PC-3 (cell line): ENCODE measurements around the gene ACER3. TPM values are rescaled to one million over a fixed set of nuclear protein-coding genes. Genes with fewer than 3 reads are reported as not detected.

Source experiments
- ATAC-seq: fragments of 200-7000 bp; cut with Tn5 transposase; 2 replicates; pipeline ENCODE4 v1.9.1; 2020; ENCODE audit warnings: mild to moderate bottlenecking, moderate library complexity
- BruUV-seq: library from RNA; stranded (reverse); fragments of 400-500 nt; replicated peaks from 2 replicates; lab custom pipeline; 2021; lab: Mats Ljungman, UMichigan
- CTCF ChIA-PET: fragments of 300-600 bp; sonication (Branson Sonifier 250); formaldehyde crosslinking; loops from one replicate; lab custom pipeline; 2022; ENCODE audit warnings: antibody characterized with exemption; lab: Charles Lee
- POLR2A ChIA-PET: fragments of 300-600 bp; sonication (Branson Sonifier 250); formaldehyde crosslinking; loops from one replicate; lab custom pipeline; 2022; ENCODE audit warnings: antibody characterized with exemption; ENCODE audit not compliant: unreplicated experiment; lab: Charles Lee
- DNase-seq: peaks from one replicate; pipeline ENCODE4 v3.0.0-alpha.2; 2015
- H2AFZ ChIP-seq: fragments of 300-600 bp; sonication (generic); 2 replicates; pipeline ENCODE4 v1.6.0; 2016; ENCODE audit warnings: antibody characterized with exemption, low read length
- H3F3A ChIP-seq: fragments of 300-600 bp; sonication (generic); one replicate; pipeline ENCODE4 v1.6.0; 2017; ENCODE audit warnings: antibody characterized with exemption, low read length, control low read depth, mild to moderate bottlenecking; ENCODE audit not compliant: unreplicated experiment
- H3K27ac ChIP-seq: fragments of 300-600 bp; sonication (generic); 2 replicates; pipeline ENCODE4 v1.5.1; 2016; ENCODE audit warnings: mild to moderate bottlenecking, low read length
- H3K27me3 ChIP-seq: fragments of 300-600 bp; sonication (generic); 2 replicates; pipeline ENCODE4 v1.6.1; 2016; ENCODE audit warnings: low read length, mixed read lengths
- H3K36me3 ChIP-seq: fragments of 300-600 bp; sonication (generic); 2 replicates; pipeline ENCODE4 v1.6.1; 2016; ENCODE audit warnings: low read depth, mixed run types, low read length, mixed read lengths
- H3K4me1 ChIP-seq: fragments of 300-600 bp; sonication (generic); 2 replicates; pipeline ENCODE4 v1.5.1; 2016; ENCODE audit warnings: low read length; ENCODE audit not compliant: insufficient read depth
- H3K4me2 ChIP-seq: fragments of 300-600 bp; sonication (generic); 2 replicates; pipeline ENCODE4 v1.6.0; 2016; ENCODE audit warnings: low read length
- H3K4me3 ChIP-seq: fragments of 300-600 bp; sonication (generic); 2 replicates; pipeline ENCODE4 v1.5.1; 2016; ENCODE audit warnings: mild to moderate bottlenecking, low read length, mixed read lengths
- H3K79me2 ChIP-seq: fragments of 300-600 bp; sonication (generic); 2 replicates; pipeline ENCODE4 v1.6.1; 2017; ENCODE audit warnings: low read length, mixed read lengths
- H3K9ac ChIP-seq: fragments of 300-600 bp; sonication (generic); 2 replicates; pipeline ENCODE4 v1.6.0; 2016; ENCODE audit warnings: mild to moderate bottlenecking, low read length
- H3K9me2 ChIP-seq: fragments of 300-600 bp; sonication (generic); replicated peaks from 2 replicates; pipeline ENCODE4 v1.6.1; 2016; ENCODE audit warnings: mixed run types, low read length, mixed read lengths
- H3K9me3 ChIP-seq: fragments of 300-600 bp; sonication (generic); 2 replicates; pipeline ENCODE4 v1.6.1; 2016; ENCODE audit warnings: low read length, mixed read lengths
- H4K20me1 ChIP-seq: fragments of 300-600 bp; sonication (generic); 2 replicates; pipeline ENCODE4 v1.6.1; 2016; ENCODE audit warnings: low read length, mixed read lengths
- CTCF ChIP-seq: fragments of 300-600 bp; sonication (generic); conservative IDR thresholded peaks from 2 replicates; pipeline ENCODE4 v1.5.1; 2017; ENCODE audit warnings: antibody characterized with exemption, low read depth, mild to moderate bottlenecking, low read length
- EZH2 ChIP-seq: fragments of 300-600 bp; sonication (generic); IDR thresholded peaks from one replicate; pipeline ENCODE4 v1.6.1; 2017; ENCODE audit warnings: antibody characterized with exemption, mild to moderate bottlenecking, low read length; ENCODE audit not compliant: unreplicated experiment
- EZH2phosphoT487 ChIP-seq: fragments of 300-600 bp; sonication (generic); IDR thresholded peaks from 2 replicates; pipeline ENCODE4 v1.6.1; 2018; ENCODE audit warnings: mild to moderate bottlenecking, antibody characterized with exemption, low read length, borderline replicate concordance
- intact Hi-C: fragments of 100-400 bp; cut with micrococcal nuclease; formaldehyde crosslinking; loops from 2 replicates; pipeline ENCODE4 v1.9.0; 2023
- total RNA-seq: library from RNA; depleted of rRNA; stranded (reverse); fragments of >200 nt; gene quantifications from 2 replicates; pipeline ENCODE4 v1.2.3, GENCODE V29; 2014

ACER3 gene
- total RNA-seq, 1 experiment from 2014 or later, result 17.3 TPM

DNA sequence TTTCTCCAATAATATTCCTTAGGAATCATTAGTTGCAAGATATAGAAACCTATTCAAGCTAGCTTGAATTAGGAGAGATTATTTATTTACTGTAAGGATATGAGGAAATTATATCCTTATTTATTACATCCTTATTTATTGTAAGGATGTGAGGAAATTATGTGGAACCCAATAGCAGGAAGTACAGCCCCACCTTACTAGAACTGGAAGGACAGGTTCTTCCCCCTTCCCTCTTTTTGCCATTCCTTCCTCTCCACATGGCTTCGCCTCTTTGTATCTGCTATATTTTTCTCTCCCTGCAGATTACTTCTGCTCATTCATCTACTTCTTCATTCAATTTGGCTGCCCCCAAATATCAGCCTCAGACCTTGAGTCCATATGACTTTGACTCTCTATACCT, 124.0 kb downstream of the ACER3 start:
- peak overlapping the region; percentile 14; the same call in 1 of the 2 replicates for H3K9ac ChIP-seq
- no peaks in the 10 kb centered on the region for H3K9me2 ChIP-seq
- POLR2A ChIA-PET, result no interaction called here
- H4K20me1 ChIP-seq, result no peaks in the 10 kb centered on the region
- no peaks in the 10 kb centered on the region for H3K36me3 ChIP-seq
- no peaks in the 10 kb centered on the region for H3K79me2 ChIP-seq
- TF ChIP-seq EZH2 (no peak), CTCF (no peak), EZH2phosphoT487 (no peak)
- no peaks in the 10 kb centered on the region for H3K27me3 ChIP-seq
- H3K27ac ChIP-seq, result peak overlapping the region; percentile 29
- H3K4me1 ChIP-seq, result peaks cover 14% of the 10 kb centered on the region
- H3K9me3 ChIP-seq, result no peaks in the 10 kb centered on the region
- H3F3A ChIP-seq, result no peaks in the 10 kb centered on the region
- no TSS peak for BruUV-seq
- peak; percentile 49 for ATAC-seq
- peak overlapping the region; percentile 25; the same call in 1 of the 2 replicates for H2AFZ ChIP-seq
- H3K4me3 ChIP-seq, result no peak overlapping the region
- intact Hi-C loops, result no loop called here
- DNase-seq, result peak; percentile 66
- CTCF ChIA-PET, result interaction anchor here (0.8 kb wide), 1 partner anchor 65 kb away, joined by 3 read pairs; no protein-coding TSS in a partner anchor
- peak overlapping the region; percentile 4 for H3K4me2 ChIP-seq

DNA sequence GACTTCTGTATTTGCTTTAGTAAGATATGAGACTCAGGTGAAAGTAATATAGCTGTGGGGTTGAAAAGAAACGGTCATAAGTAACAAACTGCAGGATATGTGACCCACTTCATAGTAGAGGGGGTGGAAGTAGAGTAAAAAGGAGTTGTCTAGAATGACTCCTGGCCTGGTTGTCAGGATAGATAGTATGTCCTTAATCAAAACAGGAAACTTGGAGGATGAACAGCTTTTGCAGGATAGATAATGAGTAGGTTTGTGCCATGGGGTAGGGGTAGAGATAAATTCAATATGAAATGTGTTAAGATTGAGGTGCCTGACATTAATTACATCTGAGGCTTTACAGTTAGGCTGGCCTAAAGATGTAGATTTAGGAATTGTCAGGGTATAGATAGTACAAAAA, 126.5 kb downstream of the ACER3 start:
- Histone ChIP-seq H3K27ac (no peak overlapping the region), H3K36me3 (no peaks in the 10 kb centered on the region), H3K4me1 (peaks cover 14% of the 10 kb centered on the region), H3K79me2 (no peaks in the 10 kb centered on the region), H3F3A (no peaks in the 10 kb centered on the region), H3K4me3 (no peak overlapping the region), H3K4me2 (no peak overlapping the region), H2AFZ (no peak overlapping the region), H3K9me3 (no peaks in the 10 kb centered on the region), H3K9me2 (no peaks in the 10 kb centered on the region), H3K9ac (no peak overlapping the region), H3K27me3 (no peaks in the 10 kb centered on the region), H4K20me1 (no peaks in the 10 kb centered on the region)
- no peak for ATAC-seq
- intact Hi-C loops, result no loop called here
- ChIA-PET CTCF (no interaction called here), POLR2A (no interaction called here)
- no TSS peak for BruUV-seq
- TF ChIP-seq EZH2 (no peak), EZH2phosphoT487 (no peak), CTCF (no peak)
- DNase-seq, result no peak

DNA sequence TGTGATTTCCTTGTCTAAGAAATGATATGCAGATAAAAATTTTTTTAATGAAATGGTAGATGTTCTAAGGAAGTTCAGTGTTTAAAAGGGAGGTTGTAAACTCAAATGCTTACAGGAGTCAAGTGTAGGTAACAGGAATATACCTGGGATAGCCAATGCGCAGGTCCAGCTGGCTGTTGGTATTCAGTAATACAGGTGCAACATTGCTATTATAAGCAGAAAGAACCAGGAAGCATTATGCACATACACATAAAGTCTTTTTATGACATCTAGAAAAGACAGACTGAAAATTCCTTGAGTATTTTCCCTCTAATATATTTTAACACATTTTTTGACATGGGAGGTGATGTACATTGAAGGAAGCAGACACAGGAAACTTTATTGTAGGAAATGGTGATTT, 129.9 kb downstream of the ACER3 start:
- H3K4me2 ChIP-seq, result no peak overlapping the region
- H3K27me3 ChIP-seq, result no peaks in the 10 kb centered on the region
- ChIA-PET POLR2A (no interaction called here), CTCF (no interaction called here)
- H3K4me1 ChIP-seq, result no peaks in the 10 kb centered on the region
- intact Hi-C loops, result no loop called here
- no peak for ATAC-seq
- BruUV-seq, result no TSS peak
- no peak overlapping the region for H3K4me3 ChIP-seq
- no peak overlapping the region for H2AFZ ChIP-seq
- no peak overlapping the region for H3K9ac ChIP-seq
- H3K36me3 ChIP-seq, result no peaks in the 10 kb centered on the region
- no peaks in the 10 kb centered on the region for H3F3A ChIP-seq
- H3K9me2 ChIP-seq, result no peaks in the 10 kb centered on the region
- H3K9me3 ChIP-seq, result no peaks in the 10 kb centered on the region
- H4K20me1 ChIP-seq, result no peaks in the 10 kb centered on the region
- no peak overlapping the region for H3K27ac ChIP-seq
- H3K79me2 ChIP-seq, result no peaks in the 10 kb centered on the region
- TF ChIP-seq EZH2phosphoT487, result no peak
- TF ChIP-seq EZH2, result no peak
- TF ChIP-seq CTCF, result no peak
- no peak for DNase-seq
